ENCODE results near the gene CRABP1. TPM values are rescaled to one million over a fixed set of nuclear protein-coding genes. Genes with fewer than 3 reads are reported as not detected.

Gene CRABP1
- total RNA-seq, 4 donors from 2014 or later, result not detected

DNA sequence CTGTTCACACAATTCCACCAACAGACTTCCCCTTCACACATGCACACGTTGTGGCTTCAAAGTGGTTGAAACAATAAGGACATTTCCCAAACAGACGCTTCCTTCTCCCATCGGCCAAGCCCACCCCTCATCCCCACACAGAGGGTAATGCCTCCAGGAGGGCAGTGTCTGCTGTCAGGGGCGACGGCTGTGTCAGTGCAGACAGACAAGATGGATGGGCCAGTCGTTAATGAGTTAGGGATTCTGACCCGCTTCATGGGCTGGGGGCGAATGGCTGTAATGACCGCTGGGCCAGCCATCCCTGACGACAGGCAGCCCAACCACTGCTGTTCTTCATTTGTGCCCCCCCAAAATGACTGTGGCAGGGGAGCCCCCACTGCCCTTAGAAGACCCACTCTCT, 20.6 kb upstream of the CRABP1 start:
- TF ChIP-seq, protein P1, sequence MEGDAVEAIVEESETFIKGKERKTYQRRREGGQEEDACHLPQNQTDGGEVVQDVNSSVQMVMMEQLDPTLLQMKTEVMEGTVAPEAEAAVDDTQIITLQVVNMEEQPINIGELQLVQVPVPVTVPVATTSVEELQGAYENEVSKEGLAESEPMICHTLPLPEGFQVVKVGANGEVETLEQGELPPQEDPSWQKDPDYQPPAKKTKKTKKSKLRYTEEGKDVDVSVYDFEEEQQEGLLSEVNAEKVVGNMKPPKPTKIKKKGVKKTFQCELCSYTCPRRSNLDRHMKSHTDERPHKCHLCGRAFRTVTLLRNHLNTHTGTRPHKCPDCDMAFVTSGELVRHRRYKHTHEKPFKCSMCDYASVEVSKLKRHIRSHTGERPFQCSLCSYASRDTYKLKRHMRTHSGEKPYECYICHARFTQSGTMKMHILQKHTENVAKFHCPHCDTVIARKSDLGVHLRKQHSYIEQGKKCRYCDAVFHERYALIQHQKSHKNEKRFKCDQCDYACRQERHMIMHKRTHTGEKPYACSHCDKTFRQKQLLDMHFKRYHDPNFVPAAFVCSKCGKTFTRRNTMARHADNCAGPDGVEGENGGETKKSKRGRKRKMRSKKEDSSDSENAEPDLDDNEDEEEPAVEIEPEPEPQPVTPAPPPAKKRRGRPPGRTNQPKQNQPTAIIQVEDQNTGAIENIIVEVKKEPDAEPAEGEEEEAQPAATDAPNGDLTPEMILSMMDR (IDR thresholded peaks at IDR 0.05; ENCODE audit: low read depth), result no peak

DNA sequence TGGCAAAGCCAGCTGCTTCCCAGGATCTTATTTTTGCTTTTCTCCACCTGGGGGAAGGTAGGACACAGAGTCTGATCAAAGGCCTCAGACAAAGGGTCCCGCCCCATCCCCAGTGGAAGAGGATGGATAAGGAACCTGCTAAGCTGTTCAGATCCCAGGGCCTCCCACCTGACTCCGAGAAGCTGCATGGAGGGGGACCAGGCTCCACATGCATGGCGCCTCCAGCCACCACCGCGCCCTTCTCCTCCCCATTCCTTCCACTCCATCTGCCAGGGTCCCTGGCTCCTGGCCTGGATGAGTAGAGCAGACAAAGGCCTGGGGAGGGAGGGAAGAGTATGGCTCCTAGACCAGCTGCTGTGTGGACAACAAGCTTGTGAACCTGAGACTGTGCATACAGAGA, 20.0 kb upstream of the CRABP1 start:
- TF ChIP-seq, protein P1 (IDR thresholded peaks at IDR 0.05; ENCODE audit: low read depth), result no peak

DNA sequence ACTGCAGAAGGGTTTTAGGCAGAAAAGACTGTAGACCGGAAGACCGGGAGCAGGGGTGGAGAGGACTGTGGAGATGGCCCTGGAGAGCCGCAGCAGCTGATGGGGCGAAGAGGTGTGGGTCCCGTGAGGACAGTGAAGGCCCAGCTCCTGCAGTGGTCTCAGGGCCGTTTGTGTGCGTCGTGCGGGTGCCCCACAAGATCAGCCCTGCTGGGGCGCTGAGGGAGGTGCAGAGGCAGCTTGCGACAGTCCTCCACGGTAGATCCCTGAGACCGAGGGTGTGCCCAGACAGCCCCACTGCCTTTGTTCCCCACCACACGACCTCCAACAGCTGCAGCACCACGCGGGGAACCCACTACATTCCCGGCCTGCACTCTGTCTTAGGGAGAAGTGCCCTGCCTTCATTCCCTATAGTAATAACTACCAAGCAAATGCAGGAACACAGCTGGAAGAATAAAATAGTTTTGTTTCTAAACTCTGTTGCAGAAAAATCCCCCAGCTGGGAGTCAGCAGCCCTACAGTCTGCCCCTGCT, 19.0 kb upstream of the CRABP1 start:
- TF ChIP-seq, protein P1 (IDR thresholded peaks at IDR 0.05; ENCODE audit: low read depth), result no peak

DNA sequence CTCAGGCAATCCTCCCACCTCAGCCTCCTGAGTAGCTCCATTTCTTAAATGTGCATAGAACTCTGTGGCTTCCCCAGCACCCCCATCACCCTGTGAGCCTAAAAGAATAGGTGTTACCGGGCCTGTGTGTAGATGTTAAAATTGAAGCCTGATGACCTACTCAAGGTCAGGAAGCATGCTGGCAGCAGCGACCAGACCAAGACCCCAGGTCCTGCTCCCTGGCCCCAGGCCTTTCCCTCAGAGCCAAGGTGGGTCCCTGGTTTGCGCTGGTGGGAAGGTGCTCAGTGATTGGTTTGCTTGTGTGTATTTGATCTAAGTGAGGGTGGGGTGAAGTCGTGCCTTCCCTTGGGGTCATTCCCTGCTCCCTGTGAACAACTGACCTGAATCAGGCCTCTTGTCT, 18.4 kb upstream of the CRABP1 start:
- TF ChIP-seq, protein P1 (IDR thresholded peaks at IDR 0.05; ENCODE audit: low read depth), result no peak

DNA sequence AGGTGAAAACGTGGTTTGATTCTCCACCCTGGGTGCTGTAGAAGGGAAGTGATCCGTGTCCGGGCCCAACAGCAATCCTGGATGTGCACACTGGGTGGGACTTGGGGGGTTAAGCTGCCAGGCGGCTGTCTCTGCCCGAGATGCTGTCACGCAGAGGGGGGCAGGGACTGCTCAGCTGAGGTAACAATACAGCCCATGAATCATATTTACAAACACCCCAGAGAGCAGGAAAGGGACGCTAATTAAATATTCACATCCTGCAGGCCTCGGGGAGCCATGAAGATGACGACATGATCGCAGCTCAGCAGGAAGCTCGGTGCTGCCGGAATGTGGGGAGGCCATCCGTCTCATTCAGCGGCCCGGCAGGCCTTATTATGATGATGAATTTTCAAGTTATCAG, 17.9 kb upstream of the CRABP1 start:
- TF ChIP-seq, protein P1 (IDR thresholded peaks at IDR 0.05; ENCODE audit: low read depth), result no peak

DNA sequence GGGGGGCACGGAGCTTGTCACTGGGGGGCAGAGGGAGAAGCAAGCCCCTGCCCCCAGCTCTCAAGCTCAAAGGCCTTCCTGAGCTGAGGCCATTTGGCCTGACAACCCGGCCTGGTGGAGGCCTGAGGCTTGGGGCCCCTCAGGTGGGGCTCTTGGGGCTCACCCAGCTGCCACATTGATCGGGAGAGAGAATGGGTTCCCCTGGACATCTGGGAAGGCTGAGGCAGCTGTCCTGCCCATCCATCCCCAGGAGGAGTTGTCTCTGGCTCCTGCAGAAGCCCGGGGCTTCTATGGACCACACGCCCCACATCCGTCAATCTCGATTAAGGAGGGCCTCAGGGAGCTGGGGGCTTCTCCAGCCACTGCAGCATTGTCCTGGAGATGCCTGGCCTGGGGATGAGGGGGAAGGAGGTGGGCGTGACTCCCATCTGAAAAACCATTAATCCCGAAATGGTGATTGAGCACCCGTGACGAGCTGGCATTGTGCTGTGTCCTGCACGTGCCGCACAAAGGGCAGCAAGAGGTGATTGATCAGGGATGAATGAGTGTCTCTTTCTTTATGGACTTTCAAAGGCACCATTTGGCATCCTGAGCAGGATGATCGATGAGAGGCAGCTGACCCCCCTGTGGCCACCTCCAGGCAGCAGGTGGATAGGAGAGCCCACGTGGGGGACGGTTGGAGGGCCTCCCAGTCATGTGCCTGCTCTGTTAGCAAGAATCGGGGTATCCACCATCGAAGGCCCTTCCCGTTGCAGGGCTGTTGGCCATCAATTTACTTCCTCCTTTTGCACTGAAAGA, 17.2 kb upstream of the CRABP1 start:
- TF ChIP-seq, protein P1 (IDR thresholded peaks at IDR 0.05; ENCODE audit: low read depth), result no peak

DNA sequence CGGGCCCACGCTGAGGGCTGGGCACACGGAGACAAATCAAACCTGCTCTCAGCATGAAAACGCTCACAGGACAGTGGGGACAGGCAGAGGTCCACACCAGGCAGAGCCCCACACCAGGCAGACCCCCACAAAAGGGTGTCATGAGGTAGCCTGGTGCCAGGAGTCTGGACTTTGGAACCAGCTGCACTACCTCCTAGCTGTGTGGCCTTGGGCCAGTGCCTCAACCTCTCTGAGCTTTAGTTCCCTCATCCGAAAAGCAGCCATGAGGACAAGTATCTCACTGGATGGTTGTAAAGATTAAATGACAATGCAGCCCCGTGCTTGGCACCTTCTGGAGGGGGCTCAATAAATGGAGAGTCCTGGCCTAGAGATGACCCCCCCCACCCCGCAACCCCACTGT, 16.5 kb upstream of the CRABP1 start:
- TF ChIP-seq, protein P1 (IDR thresholded peaks at IDR 0.05; ENCODE audit: low read depth), result no peak

Data from subcutaneous adipose tissue (tissue), 4 donors.